ENCODE measurements around the gene CREB5.

CREB5 gene

DNA sequence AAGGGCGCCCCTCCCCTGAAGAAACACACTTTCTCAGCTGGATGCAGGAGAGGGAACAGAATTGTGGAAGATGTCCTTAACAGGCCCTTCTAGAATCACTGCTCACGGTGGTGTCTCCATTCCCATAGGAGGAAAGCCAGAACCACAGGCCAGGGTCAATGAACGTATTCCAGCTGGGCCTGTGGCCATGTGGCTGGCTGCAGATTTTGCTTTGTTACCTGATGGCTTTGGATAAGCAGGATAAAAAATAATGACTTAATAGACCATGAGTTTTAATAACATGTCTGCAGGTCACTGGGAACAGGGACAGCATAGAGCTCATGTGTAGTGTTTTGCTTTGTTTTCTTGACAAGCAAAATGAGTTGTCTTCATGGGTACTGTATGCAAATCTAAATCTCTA lies 335.5 kb downstream of the CREB5 start:
- DNase-seq (ENCODE audit: low read depth in 2 of 2) = no peak

DNA sequence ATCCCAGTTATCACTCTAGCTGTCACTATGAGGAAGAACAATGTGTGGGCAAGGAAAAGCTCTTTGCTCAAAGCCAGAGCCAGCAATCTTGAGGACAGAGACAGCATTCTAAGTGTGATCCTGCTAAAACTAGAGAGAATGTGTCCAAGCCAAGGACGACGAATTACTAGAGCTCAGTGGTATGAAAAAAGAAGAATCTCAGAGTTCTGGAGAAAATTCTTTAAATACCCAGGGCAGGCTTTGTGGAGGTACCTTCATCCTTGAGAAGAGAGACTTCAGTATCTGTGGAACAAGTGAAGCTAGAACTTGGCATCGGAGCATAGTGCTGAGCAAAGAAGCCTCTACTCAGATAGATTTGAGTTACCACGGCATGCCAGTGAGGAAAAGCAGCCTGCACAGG lies 336.0 kb downstream of the CREB5 start:
- no peak for DNase-seq (ENCODE audit: low read depth in 2 of 2)

DNA sequence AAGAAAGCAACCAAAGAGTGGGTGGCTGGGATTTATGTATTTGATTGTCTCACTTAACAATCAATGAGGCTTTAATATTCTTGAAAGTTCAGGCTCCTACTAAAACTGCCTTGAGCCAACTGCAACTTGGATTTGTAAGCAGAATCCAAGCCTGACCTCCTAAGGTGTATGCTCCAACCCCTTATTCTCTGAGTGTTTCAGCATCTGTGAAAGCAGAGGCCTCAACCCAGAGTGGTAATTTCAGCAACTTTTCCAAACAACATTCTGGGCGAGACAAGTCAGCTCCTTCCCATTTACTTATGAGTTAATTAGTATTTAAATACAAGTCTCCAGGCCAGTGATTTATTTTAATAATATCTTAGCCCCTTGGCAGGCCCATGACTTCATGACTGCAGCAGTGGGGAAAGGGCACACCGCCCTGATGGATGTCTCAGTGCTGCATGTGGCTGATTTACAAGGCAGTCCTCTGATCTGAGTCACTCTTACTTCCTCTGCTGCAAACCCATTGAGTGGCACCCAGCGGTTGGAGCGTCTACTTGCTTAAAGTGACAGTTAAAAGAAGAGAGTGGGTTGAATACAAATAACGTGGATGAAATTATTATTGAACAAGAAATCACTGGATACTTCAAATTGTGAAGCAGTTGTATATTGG lies 336.7 kb downstream of the CREB5 start:
- DNase-seq (ENCODE audit: low read depth in 2 of 2) = no peak

DNA sequence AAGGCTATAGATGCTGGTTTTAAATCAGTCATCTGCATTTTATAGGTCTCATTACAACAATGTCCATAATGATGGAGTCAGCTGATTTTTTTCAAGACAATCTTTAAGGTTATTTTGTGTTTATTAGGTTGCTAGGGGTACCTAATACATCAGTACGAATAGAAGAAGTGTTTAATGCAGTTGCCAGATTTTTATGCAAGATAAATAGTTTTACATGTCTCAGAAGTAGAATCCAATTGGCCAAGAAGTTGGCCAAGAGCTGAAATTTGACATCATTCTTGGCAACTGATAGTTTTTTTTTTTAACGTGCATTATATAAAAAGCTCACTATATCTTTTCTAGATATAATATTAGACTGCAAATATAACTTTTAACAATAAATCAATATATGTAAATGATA lies 337.3 kb downstream of the CREB5 start:
- no peak for DNase-seq (ENCODE audit: low read depth in 2 of 2)

DNA sequence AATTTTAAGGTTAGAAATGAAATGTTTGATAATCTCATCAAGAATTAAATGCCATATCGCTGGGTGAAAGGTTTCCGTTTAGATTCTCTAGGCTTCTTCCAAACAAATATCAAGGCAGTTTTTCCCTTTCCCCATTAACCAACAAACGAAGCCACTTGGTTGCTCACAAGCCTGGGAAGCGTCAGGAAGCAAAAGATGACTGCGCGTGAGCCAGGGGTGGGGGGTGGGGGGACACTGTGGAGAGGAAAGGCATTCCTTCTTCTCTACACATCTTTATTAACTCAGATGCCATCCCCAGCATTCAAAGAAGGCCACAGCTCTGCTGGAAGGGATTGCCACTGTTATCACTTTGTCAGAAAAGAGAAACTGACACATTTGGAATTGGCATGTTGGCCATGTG lies 338.7 kb downstream of the CREB5 start:
- DNase-seq (ENCODE audit: low read depth in 2 of 2) = no peak

DNA sequence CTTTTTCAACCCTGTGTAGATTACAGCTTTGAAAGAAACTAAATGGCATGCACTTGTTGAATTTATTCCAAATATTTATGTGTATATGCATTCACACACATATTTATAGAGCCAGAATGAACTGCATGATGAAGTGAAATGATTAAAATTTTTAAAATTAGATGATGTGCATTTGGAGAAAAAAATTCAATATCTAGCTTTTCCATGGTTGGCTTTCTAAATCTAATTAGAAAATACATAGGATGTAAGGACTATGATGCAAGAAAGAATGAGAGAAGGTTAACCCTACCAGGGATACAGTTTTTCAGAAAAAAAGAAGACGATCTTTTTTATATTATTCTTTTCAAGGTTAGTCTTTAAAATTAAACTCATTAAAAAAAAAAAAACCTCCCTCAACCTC lies 341.3 kb downstream of the CREB5 start:
- DNase-seq (ENCODE audit: low read depth in 2 of 2) = no peak

DNA sequence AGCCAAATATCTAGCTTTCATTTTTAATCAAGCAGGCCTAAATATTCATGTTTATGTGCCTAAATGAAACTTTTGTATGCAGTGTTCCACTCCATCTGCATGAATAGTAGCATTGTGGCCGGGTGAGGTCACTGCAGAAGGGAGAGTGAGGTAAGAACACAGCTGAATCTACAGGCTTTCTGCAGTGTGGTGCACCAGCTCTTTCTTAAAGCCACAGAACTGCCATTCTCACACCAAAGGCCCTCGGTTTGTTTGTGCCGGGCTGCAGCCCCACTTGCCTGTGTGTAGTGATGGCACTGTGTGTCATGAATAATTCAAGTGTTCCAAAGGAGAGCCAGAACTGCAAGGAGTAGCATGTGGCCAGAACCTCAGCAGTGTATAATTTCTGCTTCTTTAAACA lies 341.7 kb downstream of the CREB5 start:
- DNase-seq (ENCODE audit: low read depth in 2 of 2) = no peak

DNA sequence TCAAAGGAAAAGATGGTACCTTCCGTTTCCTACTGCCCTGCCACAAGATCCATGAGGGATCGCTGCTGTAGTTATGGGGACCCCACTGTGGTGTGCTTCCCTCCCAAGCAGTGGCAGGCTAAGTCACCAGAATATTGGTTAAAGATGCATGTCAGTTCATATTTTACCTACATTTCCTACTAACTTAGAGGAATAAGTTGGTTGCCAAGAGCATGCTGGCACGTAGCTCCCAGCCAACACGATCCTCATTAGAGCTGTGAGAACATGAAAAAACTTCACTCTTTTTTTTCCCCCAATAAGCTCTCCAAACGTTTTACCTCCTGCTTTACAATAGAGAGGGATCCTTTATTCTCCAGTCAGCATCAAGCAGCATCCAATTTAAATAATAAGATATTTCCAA lies 342.1 kb downstream of the CREB5 start:
- DNase-seq (ENCODE audit: low read depth in 2 of 2) = no peak

DNA sequence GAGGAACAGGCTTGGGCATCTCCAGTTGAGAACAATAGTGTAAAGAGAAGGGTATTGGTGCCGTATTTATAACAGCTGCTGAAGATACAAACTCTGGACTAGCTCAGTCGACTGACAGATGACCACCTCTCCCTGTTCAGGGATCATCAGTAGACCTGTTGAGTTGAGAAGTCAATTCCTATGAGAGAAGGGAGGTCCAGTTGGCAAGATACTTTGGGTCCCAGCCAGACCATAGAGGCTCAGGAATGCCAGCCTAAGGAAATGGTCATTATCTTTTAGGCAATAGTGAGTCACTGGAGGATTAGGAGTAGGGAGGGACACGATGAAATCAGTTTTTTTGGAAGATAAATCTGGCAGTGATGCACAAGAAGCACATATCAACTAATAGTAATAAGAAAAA lies 342.9 kb downstream of the CREB5 start:
- DNase-seq (ENCODE audit: low read depth in 2 of 2) = no peak

DNA sequence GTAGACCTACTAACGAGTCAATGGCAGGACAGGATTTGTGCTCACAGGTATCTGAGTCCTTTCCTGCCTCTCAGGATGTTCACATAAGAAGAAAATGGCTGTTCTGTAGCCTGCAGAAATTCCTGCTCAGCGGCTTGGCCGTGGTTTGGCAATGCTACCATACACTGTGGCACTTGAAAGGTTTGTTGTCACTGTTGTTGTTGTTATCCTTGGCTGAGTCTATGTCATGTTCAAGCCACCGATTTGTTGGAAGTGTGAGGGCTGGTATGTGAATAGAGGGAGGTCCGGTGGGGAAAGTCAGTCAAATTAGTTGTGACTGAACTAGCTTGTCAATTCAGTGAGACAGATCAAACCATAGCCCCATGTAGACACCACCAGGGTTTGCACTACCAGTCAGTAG lies 345.9 kb downstream of the CREB5 start:
- no peak for DNase-seq (ENCODE audit: low read depth in 2 of 2)

DNA sequence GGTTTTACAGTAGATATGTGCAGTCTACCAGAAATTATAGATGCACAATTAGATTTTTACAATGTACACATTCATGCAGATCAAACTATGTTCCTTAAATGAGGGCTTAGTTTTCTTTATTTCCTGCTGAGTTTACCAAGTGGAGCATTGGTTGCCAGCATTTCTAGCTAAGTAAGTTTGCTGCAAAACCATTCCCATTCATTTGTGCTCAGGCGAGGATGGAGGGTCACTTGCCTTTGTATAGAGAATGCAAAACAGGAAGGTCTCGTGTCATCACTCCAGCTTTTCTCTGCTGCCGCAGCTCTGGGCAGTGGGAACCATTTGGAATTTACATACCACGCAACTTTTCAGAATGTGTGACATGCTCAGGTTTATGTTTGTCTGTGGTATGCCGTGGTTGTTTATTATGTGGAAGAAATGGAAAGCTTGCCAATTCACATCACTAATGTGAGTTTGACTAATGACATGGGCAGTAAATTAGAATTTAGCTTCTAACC lies 347.2 kb downstream of the CREB5 start:
- DNase-seq (ENCODE audit: low read depth in 2 of 2) = no peak

DNA sequence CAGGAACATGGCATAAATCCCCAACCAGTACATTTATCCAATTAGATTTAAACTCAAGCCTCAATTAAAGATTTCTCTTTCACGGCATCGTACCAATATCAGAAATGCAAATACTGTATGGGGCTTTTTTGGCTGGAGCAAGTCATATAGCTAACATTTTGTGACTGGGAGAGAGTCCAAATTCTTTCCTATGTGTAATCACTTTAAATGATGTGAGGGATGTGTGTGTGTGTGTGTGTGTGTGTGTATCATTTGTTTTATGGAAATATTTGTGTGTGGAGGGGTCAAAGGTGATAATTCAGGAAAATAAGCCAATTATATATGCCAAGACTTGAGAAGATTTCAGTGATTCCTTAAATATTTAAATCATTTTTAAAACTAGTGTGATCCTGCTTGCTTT lies 349.2 kb downstream of the CREB5 start:
- DNase-seq (ENCODE audit: low read depth in 2 of 2) = no peak

DNA sequence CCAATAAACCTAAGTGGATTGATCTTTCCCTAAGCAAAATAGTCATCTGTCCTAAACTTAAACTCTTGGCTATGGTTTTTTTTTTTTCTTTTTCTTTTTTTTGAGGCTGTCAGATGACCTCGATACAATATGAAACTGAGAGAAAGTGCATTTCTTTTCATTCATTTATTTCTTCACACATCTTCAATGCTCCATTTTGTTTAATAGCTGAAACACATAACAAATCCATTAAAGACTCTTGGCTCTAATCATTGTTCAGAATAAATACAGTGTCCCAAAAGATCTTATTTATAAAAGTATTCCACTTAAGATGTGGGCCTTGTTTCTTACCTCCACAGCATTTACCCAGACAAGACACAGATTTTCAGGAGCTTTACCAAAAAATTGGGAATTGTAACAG lies 350.3 kb downstream of the CREB5 start:
- DNase-seq (ENCODE audit: low read depth in 2 of 2) = no peak

DNA sequence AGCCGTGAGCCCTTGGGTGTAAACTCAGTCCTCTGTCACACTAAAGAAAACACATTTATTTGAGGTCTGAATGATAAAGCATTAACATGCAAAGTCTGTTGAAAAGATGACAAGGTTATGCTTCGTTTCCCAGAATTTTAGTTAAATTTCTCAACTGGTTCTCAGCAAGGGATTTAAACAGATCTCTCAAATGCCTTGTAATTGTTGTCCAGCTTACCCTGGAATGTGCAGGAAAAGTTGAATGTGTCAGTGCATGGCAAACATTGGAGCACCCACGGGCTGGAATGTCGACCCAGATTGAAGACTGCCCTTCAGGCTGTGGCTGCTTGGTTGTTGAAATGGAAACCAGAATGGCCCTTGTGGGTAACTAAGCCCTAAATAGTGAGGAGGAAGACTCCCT lies 354.0 kb downstream of the CREB5 start:
- DNase-seq (ENCODE audit: low read depth in 2 of 2) = no peak

DNA sequence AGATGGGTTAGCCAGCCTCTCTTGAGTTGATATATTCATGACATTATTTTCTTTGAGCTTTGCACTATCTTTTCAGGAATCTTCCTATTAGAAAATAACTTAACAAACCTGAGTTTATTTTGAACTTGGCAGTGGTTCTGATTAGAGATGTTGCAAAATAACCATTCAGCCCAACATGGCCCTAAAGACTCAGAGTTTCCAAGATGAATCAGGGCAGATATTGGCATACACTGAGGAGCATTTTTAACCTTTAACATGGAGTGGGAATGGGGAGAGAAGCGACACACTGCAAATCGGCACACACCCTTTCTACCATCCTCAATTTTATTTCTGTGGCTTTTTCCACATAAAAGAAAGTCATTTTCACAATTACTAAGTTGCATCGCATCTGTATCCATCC lies 355.0 kb downstream of the CREB5 start:
- DNase-seq (ENCODE audit: low read depth in 2 of 2) = no peak

DNA sequence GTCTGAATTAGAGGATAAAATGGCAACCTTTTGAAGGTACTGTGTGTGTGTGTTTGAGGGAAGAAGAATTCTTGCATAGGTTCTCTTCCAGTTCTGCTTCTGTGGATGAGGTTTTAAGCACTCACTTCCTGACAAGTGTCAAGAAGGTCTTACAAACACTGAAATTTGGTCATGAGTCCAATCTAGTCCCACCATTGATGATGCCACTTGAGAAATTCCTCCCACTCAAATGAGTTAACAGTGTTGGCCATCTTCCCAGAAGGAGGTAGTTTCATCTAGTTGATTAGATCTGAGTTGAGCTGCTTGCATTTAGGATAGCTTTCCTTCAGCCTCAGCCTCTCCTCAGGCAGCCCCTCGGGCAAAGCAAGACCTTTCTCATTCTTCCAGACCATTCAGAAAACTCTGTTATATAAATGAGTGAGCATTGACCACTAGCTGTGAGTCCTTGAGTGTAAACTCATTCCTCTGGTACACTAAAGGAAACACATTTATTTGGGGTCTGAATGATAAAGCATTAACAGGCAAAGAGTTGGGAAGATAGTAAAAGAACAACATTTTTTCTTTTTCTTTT lies 356.3 kb downstream of the CREB5 start:
- DNase-seq (ENCODE audit: low read depth in 2 of 2) = no peak

DNA sequence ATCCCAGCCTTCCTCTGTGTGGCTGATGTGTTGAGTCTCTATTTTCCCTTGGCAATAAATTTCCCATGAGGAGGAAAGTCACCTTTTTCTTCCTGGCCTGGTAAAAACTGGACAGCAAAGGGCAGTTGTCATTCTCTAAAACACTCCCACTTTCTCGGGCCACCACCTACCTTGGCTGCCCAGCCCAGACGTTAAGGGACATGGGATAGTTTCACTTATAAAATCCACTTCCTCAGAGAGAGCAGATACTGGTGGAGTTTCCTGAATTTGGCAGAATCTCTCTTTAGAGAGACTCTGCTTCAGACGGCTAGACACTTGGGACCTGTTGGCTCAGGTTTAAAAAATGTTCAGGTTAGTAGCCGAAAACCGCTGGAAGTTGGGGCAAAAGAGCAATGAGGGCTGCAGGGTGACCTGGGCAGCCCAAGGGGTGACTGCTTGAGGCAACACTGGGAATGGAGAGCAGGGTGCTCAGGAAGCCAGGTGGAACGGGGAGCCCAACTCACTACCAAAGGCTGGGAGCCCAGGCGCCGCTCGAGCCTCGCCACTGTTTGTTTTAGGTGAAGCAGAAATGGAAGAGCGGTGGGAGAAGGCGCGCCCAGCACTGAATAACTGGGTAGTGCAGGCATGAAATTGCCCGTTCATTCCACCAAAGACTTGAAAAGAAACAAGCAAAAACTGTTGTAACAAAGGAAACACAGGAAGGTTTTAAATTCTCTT lies 359.7 kb downstream of the CREB5 start:
- no peak for DNase-seq (ENCODE audit: low read depth in 2 of 2)

DNA sequence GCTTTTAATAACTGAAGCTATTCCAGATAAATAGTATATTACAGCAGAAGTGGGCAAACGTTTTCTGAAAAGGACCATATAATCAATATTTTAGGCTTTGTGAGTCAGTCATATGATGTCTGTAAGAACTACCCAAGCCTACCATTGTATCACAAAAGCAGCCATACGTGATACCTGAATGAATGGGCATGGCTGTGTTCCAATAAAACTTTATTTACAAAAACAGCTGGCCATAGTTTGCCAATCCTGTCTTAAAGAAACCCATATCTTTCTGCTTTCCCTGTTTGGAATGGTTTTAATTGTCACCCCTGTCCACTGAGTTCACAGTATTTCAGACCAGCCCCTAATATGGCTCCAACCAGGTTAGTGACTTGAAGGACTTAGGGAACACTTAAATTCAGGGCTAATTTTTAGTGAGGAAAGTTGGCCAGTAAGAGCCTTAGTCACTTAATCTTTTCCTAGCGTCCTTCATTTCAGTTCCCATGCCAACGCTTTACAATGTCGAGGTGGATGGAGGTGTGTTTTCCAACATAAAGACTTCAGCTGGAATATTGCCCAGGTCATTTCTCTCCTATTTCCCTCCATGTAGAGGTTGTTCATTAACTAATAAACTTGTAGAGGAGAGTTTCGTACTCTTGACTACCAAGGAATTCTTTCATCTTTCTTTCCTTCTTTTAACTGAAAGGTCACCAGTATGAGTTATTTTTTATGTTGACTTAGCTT lies 361.3 kb downstream of the CREB5 start:
- no peak for DNase-seq (ENCODE audit: low read depth in 2 of 2)

DNA sequence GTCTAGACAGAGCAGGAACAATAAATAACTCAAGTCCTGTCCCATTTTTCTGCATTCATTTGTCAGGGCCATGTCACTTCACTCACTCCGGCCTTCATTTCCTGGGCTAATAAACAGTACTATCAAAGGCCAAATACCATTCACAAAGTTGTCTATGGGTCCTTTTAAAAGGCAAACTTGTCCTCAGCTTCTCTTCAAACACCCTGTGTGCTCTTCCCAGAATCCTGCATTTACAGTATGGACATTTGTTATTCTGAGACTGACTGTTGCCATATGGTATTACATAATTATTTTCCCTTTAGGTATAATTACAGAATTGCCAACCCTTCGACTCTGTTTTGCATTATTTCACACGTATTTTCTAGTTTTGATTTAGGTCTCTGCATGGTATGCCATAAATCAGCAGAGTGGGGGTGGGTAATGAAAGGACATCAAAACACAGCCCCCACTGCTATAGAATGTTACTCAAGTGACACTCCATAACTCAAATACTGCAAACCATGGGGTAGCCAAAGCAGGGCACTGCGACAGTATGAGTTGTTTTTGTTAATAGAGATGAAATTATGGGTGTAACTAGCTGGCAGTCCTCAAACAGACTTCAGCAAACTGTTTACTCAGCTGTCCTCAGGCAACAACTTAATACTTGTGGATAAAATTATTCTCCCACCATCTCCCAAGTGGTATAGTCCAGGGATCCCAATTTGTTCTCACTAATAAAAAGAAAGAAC lies 362.1 kb downstream of the CREB5 start:
- DNase-seq (ENCODE audit: low read depth in 2 of 2) = no peak

DNA sequence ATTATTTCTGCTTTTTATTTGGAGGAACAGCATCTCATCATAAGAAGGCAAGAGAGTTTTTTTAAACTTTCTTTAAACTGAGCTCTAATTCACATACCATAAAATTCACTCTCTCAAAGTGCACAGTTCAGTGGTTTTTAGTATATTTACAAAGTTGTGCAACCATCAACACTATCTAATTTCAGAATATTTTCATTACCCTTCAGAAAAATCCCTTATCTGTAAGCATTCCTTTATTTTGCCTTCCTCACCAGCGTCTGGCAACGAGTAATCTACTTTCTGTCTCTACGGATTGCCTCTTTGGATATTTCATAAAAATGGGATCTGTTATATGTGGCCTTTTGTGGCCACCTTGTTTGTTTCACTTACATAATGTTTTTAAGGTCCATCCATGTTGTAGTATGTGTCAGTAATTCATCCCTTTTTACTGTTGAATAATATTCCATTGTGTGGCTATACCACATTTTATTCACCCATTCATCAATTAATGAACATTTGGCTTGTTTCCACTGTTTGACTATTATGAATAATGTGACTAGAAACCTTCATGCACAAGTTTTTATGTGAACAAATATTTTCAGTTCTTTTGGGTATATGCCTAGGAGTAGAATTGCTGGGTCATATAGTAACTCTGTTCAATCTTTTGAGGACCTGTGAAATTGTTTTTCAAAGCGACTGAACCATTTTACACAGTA lies 364.3 kb downstream of the CREB5 start:
- DNase-seq (ENCODE audit: low read depth in 2 of 2) = no peak

DNA sequence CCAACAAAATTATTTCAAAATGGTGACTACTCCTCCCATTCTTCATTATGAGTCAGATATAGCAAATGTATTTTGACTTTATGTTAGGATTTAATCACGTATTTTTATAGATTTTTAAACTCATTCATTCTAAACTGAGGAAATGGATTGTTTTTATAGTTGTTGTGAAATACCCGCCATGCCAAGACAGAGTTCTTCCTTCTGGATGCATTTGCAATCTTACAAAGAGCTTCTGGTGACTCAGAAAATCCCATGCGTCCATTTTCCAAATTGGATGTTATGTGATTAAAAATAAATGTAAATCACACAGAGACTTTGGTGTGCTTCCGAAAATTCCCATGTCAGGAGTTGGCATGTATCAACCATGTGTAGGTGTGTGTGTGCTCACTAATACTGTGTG lies 366.5 kb downstream of the CREB5 start:
- no peak for DNase-seq (ENCODE audit: low read depth in 2 of 2)

Data from stimulated activated CD4-positive, alpha-beta T cell treated with anti-CD3 and anti-CD28 coated beads, Interleukin-4, amount 100 ng/mL, for 48 hours (primary cell).